Lower leg skin (tissue), 4 donors: ENCODE measurements around the gene UNC79. TPM values are rescaled to one million over a fixed set of nuclear protein-coding genes. Genes with fewer than 3 reads are reported as not detected.
"Not testable (repeated sequence)": the region's sequence is repeated elsewhere in the genome, so short reads cannot be mapped to it uniquely, and the experiment has no call there.

ENCODE experiments used
- DNase-seq, 2 donors: peaks; one replicate each; pipeline ENCODE4 v3.0.0-alpha.2; 2019; ENCODE audit warnings: low spot score in 2 of 2
- H3K4me3 ChIP-seq: fragments of 200-600 bp; sonication (generic); 2 replicates; pipeline ENCODE4 v1.5.1; 2017; ENCODE audit warnings: mild to moderate bottlenecking, low read depth; ENCODE audit not compliant: poor library complexity, severe bottlenecking
- POLR2A ChIP-seq, 2 donors: fragments of 450-650 bp; IDR thresholded peaks; one replicate each; pipeline ENCODE4 v1.6.1; 2016 to 2017; ENCODE audit warnings: antibody characterized with exemption in 2 of 2, mild to moderate bottlenecking in 1 of 2, moderate library complexity in 1 of 2
- WGBS, 2 donors: methylation state at CpG; one replicate each; pipeline ENCODE4 v1.1.5; 2018; 5-methylcytosine and 5-hydroxymethylcytosine counted together
- intact Hi-C: fragments of 100-400 bp; cut with DNase I; formaldehyde crosslinking; loops from one replicate; pipeline ENCODE4 v1.15.0; 2023; ENCODE audit warnings: low total_unique reads
- total RNA-seq, 4 donors: library from RNA; depleted of rRNA; stranded (reverse); fragments of >200 nt; gene quantifications; one replicate each; pipeline ENCODE4 v1.1.0, GENCODE V29; 2016
- TF ChIP-seq, protein P1 (sequence below), 3 donors: fragments of 450-650 bp; IDR thresholded peaks; one replicate each; pipeline ENCODE4 v1.5.1; 2016; ENCODE audit warnings: antibody characterized with exemption in 3 of 3, mild to moderate bottlenecking in 3 of 3, moderate library complexity in 2 of 3

Gene UNC79
- total RNA-seq, 4 donors from 2014 or later: 0.06 to 0.27 TPM; not detected in 2

DNA sequence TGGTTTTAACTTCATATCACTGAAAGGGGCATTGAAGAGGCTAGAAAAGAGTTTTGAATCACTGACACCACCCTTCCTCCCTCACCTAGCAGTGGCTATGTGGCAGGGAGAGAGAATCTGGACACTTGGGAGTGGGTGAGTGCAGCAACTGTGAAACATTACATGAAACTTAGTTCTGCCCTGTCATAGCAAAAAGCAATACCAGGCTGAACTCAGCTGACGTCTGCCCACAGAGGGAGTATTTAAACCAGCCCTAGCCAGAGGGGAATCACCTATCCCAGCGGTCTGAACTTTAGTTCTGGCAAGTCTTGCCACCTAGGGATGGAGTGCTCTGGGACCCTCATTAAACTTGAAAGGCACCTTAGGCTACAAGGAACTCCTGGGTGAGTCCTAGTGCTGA lies 20.7 kb upstream of the UNC79 start:
- no peak for DNase-seq
- WGBS, 2 donors: 44 to 48% methylated on average over 2 of the region's 2 CpGs
- H3K4me3 ChIP-seq: no peak overlapping the region
- TF ChIP-seq, protein P1, sequence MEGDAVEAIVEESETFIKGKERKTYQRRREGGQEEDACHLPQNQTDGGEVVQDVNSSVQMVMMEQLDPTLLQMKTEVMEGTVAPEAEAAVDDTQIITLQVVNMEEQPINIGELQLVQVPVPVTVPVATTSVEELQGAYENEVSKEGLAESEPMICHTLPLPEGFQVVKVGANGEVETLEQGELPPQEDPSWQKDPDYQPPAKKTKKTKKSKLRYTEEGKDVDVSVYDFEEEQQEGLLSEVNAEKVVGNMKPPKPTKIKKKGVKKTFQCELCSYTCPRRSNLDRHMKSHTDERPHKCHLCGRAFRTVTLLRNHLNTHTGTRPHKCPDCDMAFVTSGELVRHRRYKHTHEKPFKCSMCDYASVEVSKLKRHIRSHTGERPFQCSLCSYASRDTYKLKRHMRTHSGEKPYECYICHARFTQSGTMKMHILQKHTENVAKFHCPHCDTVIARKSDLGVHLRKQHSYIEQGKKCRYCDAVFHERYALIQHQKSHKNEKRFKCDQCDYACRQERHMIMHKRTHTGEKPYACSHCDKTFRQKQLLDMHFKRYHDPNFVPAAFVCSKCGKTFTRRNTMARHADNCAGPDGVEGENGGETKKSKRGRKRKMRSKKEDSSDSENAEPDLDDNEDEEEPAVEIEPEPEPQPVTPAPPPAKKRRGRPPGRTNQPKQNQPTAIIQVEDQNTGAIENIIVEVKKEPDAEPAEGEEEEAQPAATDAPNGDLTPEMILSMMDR (IDR thresholded peaks at IDR 0.05): no peak
- TF ChIP-seq POLR2A (IDR thresholded peaks at IDR 0.05): no peak
- intact Hi-C loops: no loop called here

DNA sequence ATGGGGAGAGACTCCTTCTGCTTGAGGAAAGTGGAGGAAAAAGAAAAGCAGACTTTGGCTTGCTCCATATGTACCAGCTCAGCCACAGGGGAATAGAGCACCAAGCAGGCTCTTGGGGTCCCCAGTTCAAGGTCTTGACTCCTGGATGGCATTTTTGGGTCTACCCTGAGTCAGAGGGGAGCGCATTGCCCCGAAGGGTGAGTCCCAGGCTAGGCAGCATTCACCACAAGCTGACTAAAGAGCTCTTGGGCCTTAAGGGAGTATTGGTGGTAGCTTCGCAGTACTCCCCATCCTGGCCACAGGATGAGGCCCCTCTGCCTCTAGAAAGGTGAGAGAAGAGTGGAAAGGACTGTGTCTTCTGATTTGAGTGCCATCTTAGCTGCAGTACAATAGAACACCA lies 19.8 kb upstream of the UNC79 start:
- DNase-seq: no peak
- intact Hi-C loops: no loop called here
- no peak for TF ChIP-seq POLR2A (IDR thresholded peaks at IDR 0.05)
- TF ChIP-seq, protein P1 (IDR thresholded peaks at IDR 0.05): no peak
- H3K4me3 ChIP-seq: no peak overlapping the region
- 81 to 83% methylated on average over 3 of the region's 3 CpGs for WGBS, 2 donors

DNA sequence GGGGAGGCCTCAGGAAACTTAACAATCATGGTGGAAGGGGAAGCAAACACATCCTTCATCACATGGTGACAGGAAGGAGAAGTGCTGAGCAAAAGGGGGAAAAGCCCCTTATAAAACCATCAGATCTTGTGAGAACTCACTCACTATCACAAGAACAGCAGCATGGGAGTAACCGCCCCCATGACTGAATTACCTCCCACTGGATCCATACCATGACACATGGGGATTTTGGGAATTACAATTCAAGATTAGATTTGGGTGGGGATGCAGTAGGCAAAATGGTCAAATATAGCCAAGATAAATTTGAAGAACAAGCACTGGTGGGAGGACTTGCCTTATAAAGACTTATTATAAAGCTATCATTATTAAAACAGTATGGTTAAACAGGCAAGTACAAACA lies 5.6 kb upstream of the UNC79 start:
- H3K4me3 ChIP-seq, DNase-seq, intact Hi-C loops: not testable (repeated sequence)
- WGBS, 2 donors: 91 to 96% methylated on average over 1 of the region's 1 CpG

DNA sequence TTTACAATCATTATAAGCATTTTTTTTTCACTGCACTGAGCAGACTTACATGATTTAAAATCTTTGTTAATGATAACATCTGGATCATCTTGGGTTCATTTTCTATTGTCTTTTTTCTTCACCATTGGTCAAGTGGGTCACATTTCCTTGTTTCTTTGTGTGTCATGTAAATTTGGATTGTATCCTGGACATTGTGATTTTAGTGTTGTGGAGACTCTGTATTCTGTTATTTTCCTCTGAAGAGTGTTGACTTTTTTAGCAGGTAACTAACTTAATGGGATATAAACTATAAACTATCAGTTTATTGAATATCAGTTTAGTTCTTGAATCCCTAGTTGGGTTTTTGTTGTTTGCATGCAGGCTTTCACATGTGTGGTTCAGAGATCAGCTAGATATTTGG lies 4.0 kb upstream of the UNC79 start:
- DNase-seq: no peak
- intact Hi-C loops: no loop called here
- TF ChIP-seq, protein P1 (IDR thresholded peaks at IDR 0.05): no peak
- TF ChIP-seq POLR2A (IDR thresholded peaks at IDR 0.05): no peak
- no peak overlapping the region for H3K4me3 ChIP-seq

DNA sequence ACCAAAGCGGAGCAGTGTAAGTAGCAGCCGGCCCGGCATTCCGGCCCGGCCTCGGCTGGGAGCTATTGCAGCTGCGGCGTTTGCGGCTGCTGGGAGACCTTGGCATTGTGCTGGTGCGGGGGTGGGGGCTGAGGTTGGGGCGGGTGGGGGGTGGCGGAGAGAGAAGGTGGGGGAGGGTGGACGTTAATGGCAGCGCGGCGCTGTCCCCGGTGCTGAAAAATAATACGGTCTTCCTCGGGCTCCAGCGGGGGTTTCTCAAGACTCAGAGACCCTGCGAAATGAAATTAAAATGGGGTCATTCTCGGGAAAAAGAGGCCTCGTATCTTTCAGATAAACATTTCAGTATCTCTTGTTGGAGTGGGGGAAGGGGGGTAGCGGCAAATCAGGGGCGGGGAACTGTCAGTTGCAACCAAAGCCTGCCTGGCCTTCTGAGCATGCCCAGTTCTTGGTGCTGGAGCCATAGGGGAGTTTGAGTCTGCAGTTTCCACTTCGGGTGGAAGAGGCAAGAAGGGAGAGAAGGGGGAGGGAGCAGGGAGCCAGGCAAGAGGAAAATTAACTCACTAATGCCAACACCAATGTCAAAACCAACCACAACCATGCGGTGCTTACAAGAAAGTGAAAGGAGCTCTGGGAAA lies 414 bp downstream of the UNC79 start:
- no peak overlapping the region for H3K4me3 ChIP-seq
- TF ChIP-seq POLR2A (IDR thresholded peaks at IDR 0.05): no peak
- TF ChIP-seq, protein P1 (IDR thresholded peaks at IDR 0.05): no peak
- WGBS, 2 donors: 5 to 7% methylated on average over 22 to 27 of the region's 27 CpGs
- DNase-seq: no peak
- intact Hi-C loops: no loop called here

DNA sequence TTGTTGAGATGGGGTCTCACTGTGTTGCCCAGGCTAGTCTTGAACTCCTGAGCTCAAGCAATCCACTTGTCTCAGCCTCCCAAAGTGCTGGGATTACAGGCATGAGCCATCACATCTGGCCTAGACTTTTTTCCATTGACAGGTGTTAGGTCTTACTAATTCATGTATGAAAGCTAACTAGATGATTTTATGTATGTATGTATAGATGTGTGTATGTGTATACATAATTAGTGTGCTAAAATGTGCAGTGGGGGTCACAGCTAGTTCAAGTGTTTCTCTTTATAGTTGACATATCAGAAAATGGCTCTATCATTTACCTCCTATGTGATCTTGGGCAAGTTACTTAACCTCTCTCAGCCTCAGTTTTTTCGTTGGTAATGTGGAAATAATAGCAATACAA lies 23.5 kb downstream of the UNC79 start:
- H3K4me3 ChIP-seq: no peak overlapping the region
- TF ChIP-seq, protein P1 (IDR thresholded peaks at IDR 0.05): no peak
- TF ChIP-seq POLR2A (IDR thresholded peaks at IDR 0.05): no peak
- 75 to 77% methylated on average over 1 of the region's 1 CpG for WGBS, 2 donors
- no peak for DNase-seq
- intact Hi-C loops: no loop called here
